ENCODE results near the gene TTLL11. TPM values are rescaled to one million over a fixed set of nuclear protein-coding genes. Genes with fewer than 3 reads are reported as not detected.

Gene TTLL11
- total RNA-seq, 4 donors from 2014 or later, result 9.1 to 47.4 (median 11.3) TPM

DNA sequence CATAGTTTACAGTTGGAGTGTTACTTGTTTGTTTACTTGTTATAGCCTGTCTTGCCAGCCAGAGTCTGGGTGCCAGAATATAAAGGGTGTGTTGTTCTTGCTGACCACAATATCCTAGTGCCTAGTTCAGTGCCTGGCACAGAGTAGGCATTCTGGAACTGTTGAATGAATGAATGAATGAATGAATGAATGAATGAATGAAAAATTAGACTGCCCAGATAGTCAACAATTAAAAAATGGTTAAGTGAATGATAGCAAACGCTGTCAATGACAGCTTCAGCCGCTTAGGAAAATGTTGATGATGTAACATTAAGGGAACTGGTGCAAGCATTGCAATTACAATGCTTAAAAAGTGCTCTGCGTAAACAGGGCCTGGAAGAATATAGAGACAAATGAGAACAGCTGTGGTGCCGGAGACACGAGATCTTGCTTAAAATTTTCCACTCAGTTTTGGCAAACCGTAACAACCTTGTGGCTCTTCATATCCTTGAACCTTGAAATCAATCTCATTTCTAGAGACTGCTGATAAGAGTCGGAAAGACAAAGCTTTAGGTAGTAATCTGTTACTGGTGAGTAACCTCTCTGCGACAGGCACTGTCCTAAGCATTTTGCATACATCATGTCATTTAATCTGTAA is 4.7 kb upstream of the TTLL11 start:
- WGBS, 2 donors (ENCODE audit: low coverage in 1 of 2), result 51 to 53% methylated on average over 6 to 8 of the region's 8 CpGs
- DNase-seq, result no peak

DNA sequence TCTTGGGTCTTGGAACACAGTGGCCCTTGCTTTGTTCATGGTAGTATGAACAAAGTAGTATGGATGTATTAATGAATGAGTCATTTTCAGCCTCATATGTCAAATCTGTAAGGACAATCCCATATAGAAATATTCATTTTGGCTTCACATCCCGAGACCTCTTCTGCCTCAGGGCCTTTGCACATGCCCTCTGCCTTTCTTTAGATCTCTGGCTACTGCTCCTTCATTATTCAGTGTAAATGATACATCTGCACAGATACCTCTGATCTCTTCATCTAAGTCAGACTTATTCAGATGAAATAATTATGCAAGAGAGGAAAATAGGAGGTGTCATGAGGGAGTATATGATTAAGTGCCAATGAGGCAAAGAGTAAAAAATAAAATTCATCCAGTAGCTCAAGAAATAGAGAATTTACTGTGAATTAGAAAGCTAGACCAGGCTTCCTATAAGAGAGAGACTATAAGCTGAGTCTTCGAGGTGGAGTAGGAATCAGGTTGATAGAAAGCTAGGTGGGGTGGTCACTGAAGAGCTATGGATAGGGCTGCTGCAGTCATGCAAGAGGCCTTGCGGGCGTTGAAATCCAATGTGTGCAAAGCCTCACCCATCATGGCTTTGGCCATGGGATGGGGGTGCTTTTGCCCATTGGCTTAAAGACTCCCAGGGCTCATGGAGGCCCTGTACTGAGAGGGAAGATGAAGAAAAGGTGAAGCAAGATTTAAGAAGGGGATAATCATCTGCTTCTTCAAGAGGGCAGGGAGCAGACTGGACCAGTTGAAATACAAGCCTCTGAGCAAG is 3.7 kb upstream of the TTLL11 start:
- H3K27ac ChIP-seq, result no peak overlapping the region
- WGBS, 2 donors (ENCODE audit: low coverage in 1 of 2), result 85 to 90% methylated on average over 4 of the region's 4 CpGs
- no peak for TF ChIP-seq EP300 (IDR thresholded peaks at IDR 0.05; ENCODE audit: low read depth)
- TF ChIP-seq POLR2A (IDR thresholded peaks at IDR 0.05), result no peak
- no peak for TF ChIP-seq POLR2AphosphoS5 (IDR thresholded peaks at IDR 0.05)
- TF ChIP-seq, protein P1, sequence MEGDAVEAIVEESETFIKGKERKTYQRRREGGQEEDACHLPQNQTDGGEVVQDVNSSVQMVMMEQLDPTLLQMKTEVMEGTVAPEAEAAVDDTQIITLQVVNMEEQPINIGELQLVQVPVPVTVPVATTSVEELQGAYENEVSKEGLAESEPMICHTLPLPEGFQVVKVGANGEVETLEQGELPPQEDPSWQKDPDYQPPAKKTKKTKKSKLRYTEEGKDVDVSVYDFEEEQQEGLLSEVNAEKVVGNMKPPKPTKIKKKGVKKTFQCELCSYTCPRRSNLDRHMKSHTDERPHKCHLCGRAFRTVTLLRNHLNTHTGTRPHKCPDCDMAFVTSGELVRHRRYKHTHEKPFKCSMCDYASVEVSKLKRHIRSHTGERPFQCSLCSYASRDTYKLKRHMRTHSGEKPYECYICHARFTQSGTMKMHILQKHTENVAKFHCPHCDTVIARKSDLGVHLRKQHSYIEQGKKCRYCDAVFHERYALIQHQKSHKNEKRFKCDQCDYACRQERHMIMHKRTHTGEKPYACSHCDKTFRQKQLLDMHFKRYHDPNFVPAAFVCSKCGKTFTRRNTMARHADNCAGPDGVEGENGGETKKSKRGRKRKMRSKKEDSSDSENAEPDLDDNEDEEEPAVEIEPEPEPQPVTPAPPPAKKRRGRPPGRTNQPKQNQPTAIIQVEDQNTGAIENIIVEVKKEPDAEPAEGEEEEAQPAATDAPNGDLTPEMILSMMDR (IDR thresholded peaks at IDR 0.05), result no peak
- H3K9me3 ChIP-seq, result no peaks in the 10 kb centered on the region
- peaks cover 8 to 16% (median 11%) of the 10 kb centered on the region in 4 donors for H3K4me1 ChIP-seq
- intact Hi-C loops (cut with DNase I; ENCODE audit: low total_unique reads) (no loop called here), in situ Hi-C loops (cut with MboI; ENCODE audit: low pct_ligation_motif_present in 1 of 4, low pct_unique_long_range_greater_than_20kb in 1 of 4, low sequenced_read_pairs in 3 of 4) (no loop called here)
- no peaks in the 10 kb centered on the region for H3K36me3 ChIP-seq
- no peak overlapping the region for H3K4me3 ChIP-seq
- H3K27me3 ChIP-seq, result peaks cover 8% of the 10 kb centered on the region
- DNase-seq, result no peak

More for the DNA sequence above, 4.7 kb upstream of the TTLL11 start:
- no peak for TF ChIP-seq EP300 (IDR thresholded peaks at IDR 0.05; ENCODE audit: low read depth)
- TF ChIP-seq, protein P1 (IDR thresholded peaks at IDR 0.05), result no peak
- no peak for TF ChIP-seq POLR2AphosphoS5 (IDR thresholded peaks at IDR 0.05)
- no peak for TF ChIP-seq POLR2A (IDR thresholded peaks at IDR 0.05)
- Histone ChIP-seq H3K27me3 (peaks cover 8% of the 10 kb centered on the region), H3K36me3 (no peaks in the 10 kb centered on the region), H3K27ac (no peak overlapping the region), H3K9me3 (no peaks in the 10 kb centered on the region), H3K4me1 (peaks cover 3 to 10% (median 4%) of the 10 kb centered on the region in 4 donors), H3K4me3 (no peak overlapping the region)
- intact Hi-C loops (cut with DNase I; ENCODE audit: low total_unique reads), result no loop called here
- in situ Hi-C loops (cut with MboI; ENCODE audit: low pct_ligation_motif_present in 1 of 4, low pct_unique_long_range_greater_than_20kb in 1 of 4, low sequenced_read_pairs in 3 of 4), result no loop called here

DNA sequence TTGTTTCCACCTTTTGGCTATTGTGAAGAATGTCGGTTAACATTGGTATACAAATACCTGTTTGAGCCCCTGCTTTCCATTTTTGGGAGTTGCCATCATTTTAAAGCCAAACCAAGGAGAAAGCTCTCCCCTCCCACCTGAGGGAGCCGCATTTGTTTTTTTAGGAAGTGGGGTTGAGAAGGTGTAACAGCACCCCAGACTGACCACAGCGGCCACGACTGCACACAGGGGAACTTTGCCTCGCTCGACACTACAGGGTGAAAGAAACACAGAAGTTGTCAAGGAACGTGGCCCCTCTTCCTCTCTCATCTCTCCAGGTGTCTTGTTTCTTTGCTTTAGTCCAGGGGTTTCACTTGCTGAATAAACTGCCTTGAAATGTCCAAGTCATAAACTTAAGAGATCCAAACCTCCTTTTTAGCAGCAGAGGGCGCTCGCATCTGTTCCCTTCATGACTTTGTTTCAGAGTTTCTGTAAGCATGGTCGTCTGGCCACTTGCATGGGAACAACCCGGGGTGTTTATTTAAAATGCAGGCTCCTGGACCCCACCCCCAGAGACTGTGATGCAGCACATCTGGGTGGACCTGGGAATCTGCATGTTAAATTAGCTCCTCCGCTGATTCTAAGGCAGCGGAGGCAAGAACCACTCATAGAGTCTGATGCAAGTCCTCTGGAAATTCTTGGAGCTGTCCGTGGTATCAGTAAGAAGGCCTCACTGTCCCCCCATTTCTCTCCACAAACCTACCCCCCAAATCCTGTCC is 2.1 kb upstream of the TTLL11 start:
- no peak overlapping the region for H3K27ac ChIP-seq
- peaks cover 18 to 27% (median 24%) of the 10 kb centered on the region in 4 donors for H3K4me1 ChIP-seq
- in situ Hi-C loops (cut with MboI; ENCODE audit: low pct_ligation_motif_present in 1 of 4, low pct_unique_long_range_greater_than_20kb in 1 of 4, low sequenced_read_pairs in 3 of 4) (no loop called here), intact Hi-C loops (cut with DNase I; ENCODE audit: low total_unique reads) (no loop called here)
- H3K27me3 ChIP-seq, result peaks cover 8% of the 10 kb centered on the region
- DNase-seq, result peak; percentile 56
- H3K9me3 ChIP-seq, result no peaks in the 10 kb centered on the region
- no peaks in the 10 kb centered on the region for H3K36me3 ChIP-seq
- 16 to 28% methylated on average over 5 to 14 of the region's 14 CpGs for WGBS, 2 donors (ENCODE audit: low coverage in 1 of 2)
- H3K4me3 ChIP-seq, result no peak overlapping the region
- no peak for TF ChIP-seq POLR2A (IDR thresholded peaks at IDR 0.05)
- TF ChIP-seq, protein P1 (IDR thresholded peaks at IDR 0.05), result peak; percentile 56 to 66 (median 59)
- TF ChIP-seq POLR2AphosphoS5 (IDR thresholded peaks at IDR 0.05), result no peak

All from transverse colon (tissue), 4 donors.